Keratinocyte (primary cell): ENCODE measurements around the gene BICD2. TPM values are rescaled to one million over a fixed set of nuclear protein-coding genes. Genes with fewer than 3 reads are reported as not detected.

ENCODE experiments used
- DNase-seq: peaks from one replicate; pipeline ENCODE4 v3.0.0-alpha.2; 2011; ENCODE audit warnings: low read depth, missing footprints, low spot score
- FAIRE-seq: peaks from 2 replicates; lab custom pipeline; 2011; peaks lifted over from hg19 to GRCh38; lab: Jason Lieb, UNC
- H2AFZ ChIP-seq: 2 replicates; pipeline ENCODE4 v1.6.0; 2012; ENCODE audit warnings: low read length, control low read depth, inconsistent platforms; ENCODE audit not compliant: control insufficient read depth
- H3K27ac ChIP-seq: 2 replicates; pipeline ENCODE4 v1.5.1; 2011; ENCODE audit warnings: low read length; ENCODE audit not compliant: control insufficient read depth, insufficient read depth
- H3K27me3 ChIP-seq: 3 replicates; pipeline ENCODE4 v1.6.0; 2011; ENCODE audit warnings: low read length; ENCODE audit not compliant: control insufficient read depth, insufficient read depth; ENCODE audit errors: extremely low read depth
- H3K36me3 ChIP-seq, 2 experiments: 2 replicates in 1 of 2; 3 replicates in 1 of 2; pipeline ENCODE4 v1.5.1; 2011; ENCODE audit warnings: low read length in 2 of 2, mild to moderate bottlenecking in 1 of 2; ENCODE audit not compliant: control insufficient read depth in 2 of 2, insufficient read depth in 2 of 2; ENCODE audit errors: extremely low read depth in 1 of 2
- H3K4me1 ChIP-seq: 3 replicates; pipeline ENCODE4 v1.5.1; 2011; ENCODE audit warnings: low read length; ENCODE audit not compliant: control insufficient read depth, insufficient read depth; ENCODE audit errors: extremely low read depth
- H3K4me2 ChIP-seq: 3 replicates; pipeline ENCODE4 v1.6.0; 2011; ENCODE audit warnings: low read depth, low read length; ENCODE audit not compliant: control insufficient read depth, insufficient read depth; ENCODE audit errors: extremely low read depth
- H3K4me3 ChIP-seq, 3 experiments: fragments of 200-600 bp in 1 of 3; sonication (generic) in 1 of 3; 2 replicates in 2 of 3; 3 replicates in 1 of 3; pipeline ENCODE4 v1.5.1; 2011 to 2016; ENCODE audit warnings: low read length in 3 of 3, mild to moderate bottlenecking in 3 of 3, control low read depth in 2 of 3, inconsistent platforms in 1 of 3, low read depth in 1 of 3, mixed read lengths in 1 of 3, mixed run types in 1 of 3, moderate library complexity in 1 of 3; ENCODE audit not compliant: control insufficient read depth in 2 of 3, insufficient read depth in 2 of 3; ENCODE audit errors: extremely low read depth in 1 of 3
- H3K79me2 ChIP-seq: 2 replicates; pipeline ENCODE4 v1.6.0; 2012; ENCODE audit warnings: low read length; ENCODE audit not compliant: control insufficient read depth, insufficient read depth
- H3K9ac ChIP-seq: 3 replicates; pipeline ENCODE4 v1.6.0; 2011; ENCODE audit warnings: low read length; ENCODE audit not compliant: control insufficient read depth, insufficient read depth; ENCODE audit errors: extremely low read depth
- H3K9me1 ChIP-seq: 3 replicates; pipeline ENCODE4 v1.6.0; 2011; ENCODE audit warnings: low read length; ENCODE audit not compliant: control insufficient read depth, insufficient read depth; ENCODE audit errors: extremely low read depth
- H3K9me3 ChIP-seq: 2 replicates; pipeline ENCODE4 v1.5.1; 2012; ENCODE audit warnings: low read depth, low read length; ENCODE audit not compliant: control insufficient read depth
- H4K20me1 ChIP-seq: 3 replicates; pipeline ENCODE4 v1.6.0; 2011; ENCODE audit warnings: low read length; ENCODE audit not compliant: control insufficient read depth, insufficient read depth; ENCODE audit errors: extremely low read depth
- EZH2 ChIP-seq: IDR thresholded peaks from one replicate; pipeline ENCODE4 v1.6.1; 2012; ENCODE audit warnings: inconsistent platforms, mild to moderate bottlenecking, low read length, moderate library complexity
- dilution Hi-C: fragments of 300-500 bp; cut with MboI; formaldehyde crosslinking; loops from one replicate; pipeline ENCODE4 v1.7.0; 2020; ENCODE audit warnings: low sequenced_read_pairs; ENCODE audit not compliant: extremely low pct_ligation_motif_present
- polyA plus RNA-seq, 5 experiments: library from polyadenylated mRNA; depleted of rRNA in 3 of 5; stranded (reverse) in 3 of 5; stranded (forward) in 1 of 5; unstranded in 1 of 5; fragments of >200 nt; gene quantifications; 1 replicate in 1 of 5; 2 replicates in 3 of 5; 3 replicates in 1 of 5; pipeline versions ENCODE4 v1.2.1 to v1.2.3, GENCODE V29; 2011 to 2012; ENCODE audit warnings: missing spikeins in 2 of 5, low read depth in 1 of 5, low replicate concordance in 1 of 5
- TF ChIP-seq, protein P1 (sequence below), 3 experiments: IDR thresholded peaks in 1 of 3; conservative IDR thresholded peaks in 1 of 3; optimal IDR thresholded peaks in 1 of 3; 2 replicates in 2 of 3; 3 replicates in 1 of 3; pipeline versions ENCODE3 to v1.5.1; 2011; ENCODE audit warnings: low read length in 3 of 3, mild to moderate bottlenecking in 3 of 3, moderate library complexity in 2 of 3, control low read depth in 1 of 3, inconsistent platforms in 1 of 3; ENCODE audit not compliant: insufficient read depth in 2 of 3; ENCODE audit errors: extremely low read depth in 1 of 3

The BICD2 gene
- polyA plus RNA-seq, 1 donor (not counting 4 experiments of a cell fraction or from before 2014, with no cell fraction given): 41.9 TPM

DNA sequence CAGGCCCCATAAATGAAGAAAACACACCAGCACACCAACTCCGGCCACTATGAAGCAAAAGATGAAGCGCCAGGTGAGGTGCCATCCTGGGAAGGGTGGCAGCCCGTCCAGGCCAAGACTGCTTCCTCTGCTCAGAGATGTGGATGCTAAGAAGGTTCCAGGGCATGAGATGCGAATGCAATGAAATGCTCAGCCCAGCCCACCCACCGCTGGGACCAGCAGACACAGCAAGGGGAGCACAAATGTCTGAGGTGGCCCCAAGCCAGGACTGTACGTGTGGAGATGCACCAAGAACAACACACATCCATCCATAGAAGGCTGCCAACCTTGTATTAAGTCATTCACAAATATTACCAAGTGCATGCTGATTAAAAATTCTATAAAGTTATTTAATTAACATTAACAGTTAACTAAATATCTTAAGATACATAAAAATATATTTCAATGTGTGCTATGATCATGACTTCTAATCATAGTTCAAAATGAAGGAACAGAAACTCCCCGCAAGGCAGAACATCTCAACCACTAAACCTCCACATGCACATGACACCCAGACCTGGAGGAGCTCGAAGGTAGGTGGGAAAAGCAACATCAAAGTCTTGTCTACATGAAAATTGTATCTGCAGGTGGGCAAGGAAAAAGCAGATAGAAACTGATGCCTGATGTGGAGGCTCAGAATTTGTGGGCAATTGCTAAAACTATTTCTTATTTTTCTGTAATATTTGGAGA lies 43.7 kb downstream of the BICD2 start:
- no peak overlapping the region for H3K9ac ChIP-seq
- dilution Hi-C loops: no loop called here
- peaks cover 64% of the 10 kb centered on the region for H3K4me1 ChIP-seq
- no peaks in the 10 kb centered on the region for H3K9me3 ChIP-seq
- H3K27me3 ChIP-seq: no peaks in the 10 kb centered on the region
- no peak overlapping the region for H2AFZ ChIP-seq
- peaks cover 48 to 54% of the 10 kb centered on the region in 2 experiments for H3K36me3 ChIP-seq
- H3K9me1 ChIP-seq: peaks cover 2% of the 10 kb centered on the region
- H3K79me2 ChIP-seq: peaks cover 59% of the 10 kb centered on the region
- TF ChIP-seq, protein P1, sequence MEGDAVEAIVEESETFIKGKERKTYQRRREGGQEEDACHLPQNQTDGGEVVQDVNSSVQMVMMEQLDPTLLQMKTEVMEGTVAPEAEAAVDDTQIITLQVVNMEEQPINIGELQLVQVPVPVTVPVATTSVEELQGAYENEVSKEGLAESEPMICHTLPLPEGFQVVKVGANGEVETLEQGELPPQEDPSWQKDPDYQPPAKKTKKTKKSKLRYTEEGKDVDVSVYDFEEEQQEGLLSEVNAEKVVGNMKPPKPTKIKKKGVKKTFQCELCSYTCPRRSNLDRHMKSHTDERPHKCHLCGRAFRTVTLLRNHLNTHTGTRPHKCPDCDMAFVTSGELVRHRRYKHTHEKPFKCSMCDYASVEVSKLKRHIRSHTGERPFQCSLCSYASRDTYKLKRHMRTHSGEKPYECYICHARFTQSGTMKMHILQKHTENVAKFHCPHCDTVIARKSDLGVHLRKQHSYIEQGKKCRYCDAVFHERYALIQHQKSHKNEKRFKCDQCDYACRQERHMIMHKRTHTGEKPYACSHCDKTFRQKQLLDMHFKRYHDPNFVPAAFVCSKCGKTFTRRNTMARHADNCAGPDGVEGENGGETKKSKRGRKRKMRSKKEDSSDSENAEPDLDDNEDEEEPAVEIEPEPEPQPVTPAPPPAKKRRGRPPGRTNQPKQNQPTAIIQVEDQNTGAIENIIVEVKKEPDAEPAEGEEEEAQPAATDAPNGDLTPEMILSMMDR (optimal IDR thresholded peaks at IDR 0.05 in 1 of 3, IDR thresholded peaks at IDR 0.05 in 1 of 3, conservative IDR thresholded peaks at IDR 0.05 in 1 of 3; ENCODE audit: extremely low read depth in 1 of 3, insufficient read depth in 2 of 3, low read length in 3 of 3): no peak
- TF ChIP-seq EZH2: no peak
- no peak for FAIRE-seq
- DNase-seq: no peak
- no peak overlapping the region for H3K4me2 ChIP-seq
- H3K4me3 ChIP-seq: no peak overlapping the region
- no peak overlapping the region for H3K27ac ChIP-seq
- H4K20me1 ChIP-seq: peaks cover 2% of the 10 kb centered on the region

DNA sequence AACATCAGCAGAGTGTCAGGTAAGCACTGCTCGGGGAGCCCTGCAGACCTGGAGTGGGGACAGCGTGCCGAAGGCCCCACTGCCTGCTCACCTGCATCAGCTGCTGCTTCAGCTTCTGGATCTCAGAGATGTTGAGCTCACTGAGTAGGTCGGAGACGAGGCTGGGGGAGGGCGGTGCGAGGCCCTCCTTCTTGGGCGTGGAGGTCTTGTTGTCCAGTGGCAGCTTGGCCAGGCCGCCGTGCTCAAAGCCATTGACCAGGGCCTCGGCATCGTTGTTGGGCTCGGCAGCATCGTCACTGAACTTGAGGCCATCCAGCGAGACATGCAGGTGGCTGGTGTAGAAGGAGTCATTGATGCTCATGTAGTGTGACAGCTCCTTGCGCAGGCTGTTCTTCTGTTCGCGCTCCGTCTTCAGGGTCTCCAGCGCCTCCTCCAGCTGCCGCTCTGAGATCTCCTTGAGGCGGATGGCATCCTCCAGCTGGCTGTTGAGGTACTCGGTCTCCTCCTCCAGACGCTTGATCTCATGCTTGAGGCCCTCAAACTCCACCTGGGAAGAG lies 44.3 kb downstream of the BICD2 start:
- Histone ChIP-seq H3K27me3 (no peaks in the 10 kb centered on the region), H3K4me1 (peaks cover 68% of the 10 kb centered on the region), H3K9me3 (no peaks in the 10 kb centered on the region), H3K4me3 (no peak overlapping the region), H2AFZ (no peak overlapping the region), H4K20me1 (peaks cover 2% of the 10 kb centered on the region), H3K9me1 (peaks cover 2% of the 10 kb centered on the region), H3K79me2 (peaks cover 52% of the 10 kb centered on the region), H3K36me3 (peaks cover 48 to 53% of the 10 kb centered on the region in 2 experiments), H3K4me2 (no peak overlapping the region), H3K9ac (no peak overlapping the region), H3K27ac (no peak overlapping the region)
- dilution Hi-C loops: no loop called here
- DNase-seq (no peak), FAIRE-seq (no peak)
- no peak for TF ChIP-seq EZH2
- TF ChIP-seq, protein P1 (optimal IDR thresholded peaks at IDR 0.05 in 1 of 3, IDR thresholded peaks at IDR 0.05 in 1 of 3, conservative IDR thresholded peaks at IDR 0.05 in 1 of 3; ENCODE audit: extremely low read depth in 1 of 3, insufficient read depth in 2 of 3, low read length in 3 of 3): no peak
